B cell (primary cell): ENCODE measurements around the gene MYRIP. TPM values are rescaled to one million over a fixed set of nuclear protein-coding genes. Genes with fewer than 3 reads are reported as not detected.

ENCODE experiments used
- ATAC-seq: fragments of 200-7000 bp; cut with Tn5 transposase; one replicate; pipeline ENCODE4 v1.10.0; 2021; ENCODE audit warnings: low read depth, mild to moderate bottlenecking, moderate number of reproducible peaks, moderate library complexity
- CTCF ChIA-PET: fragments of 350-600 bp; sonication (Branson Sonifier 250); formaldehyde crosslinking; loops from one replicate; lab custom pipeline; 2021; ENCODE audit warnings: antibody characterized with exemption, inconsistent platforms; lab: Charles Lee
- POLR2A ChIA-PET: fragments of 350-600 bp; sonication (Branson Sonifier 250); formaldehyde crosslinking; loops from one replicate; lab custom pipeline; 2021; ENCODE audit warnings: antibody characterized with exemption; lab: Charles Lee
- DNase-seq: peaks from one replicate; pipeline ENCODE4 v3.0.0; 2013
- H2AFZ ChIP-seq: 2 replicates; pipeline ENCODE4 v1.6.1; 2012; ENCODE audit warnings: mild to moderate bottlenecking, low read depth, low read length; ENCODE audit not compliant: insufficient read depth, poor library complexity, severe bottlenecking
- H3K27ac ChIP-seq, 2 donors: 1 replicate in 1 of 2; 2 replicates in 1 of 2; pipeline ENCODE4 v1.5.1; 2012 to 2013; ENCODE audit warnings: low read length in 2 of 2, mild to moderate bottlenecking in 2 of 2, moderate library complexity in 1 of 2
- H3K27me3 ChIP-seq, 4 experiments: fragments of 200-600 bp in 1 of 4; sonication (generic) in 1 of 4; replicated peaks in 1 of 4; 1 replicate in 2 of 4; 2 replicates in 2 of 4; pipeline versions ENCODE4 v1.6.1 to v1.7.0; 2013 to 2016; ENCODE audit warnings: low read length in 3 of 4, mild to moderate bottlenecking in 2 of 4, mixed read lengths in 1 of 4, moderate library complexity in 1 of 4; ENCODE audit not compliant: insufficient read depth in 4 of 4, control insufficient read depth in 3 of 4; ENCODE audit errors: control extremely low read depth in 1 of 4
- H3K36me3 ChIP-seq, 2 experiments: replicated peaks in 1 of 2; 1 replicate in 1 of 2; 2 replicates in 1 of 2; pipeline versions ENCODE4 v1.6.1 to v1.7.1; 2013; ENCODE audit warnings: low read length in 1 of 2; ENCODE audit not compliant: insufficient read depth in 2 of 2, control insufficient read depth in 1 of 2; ENCODE audit errors: control extremely low read depth in 1 of 2, extremely low read depth in 1 of 2
- H3K4me1 ChIP-seq, 2 donors: fragments of 200-600 bp in 1 of 2; sonication (generic) in 1 of 2; 1 replicate in 1 of 2; 2 replicates in 1 of 2; pipeline versions ENCODE4 v1.5.1 to v1.6.1; 2013 to 2017; ENCODE audit warnings: low read length in 2 of 2; ENCODE audit not compliant: control insufficient read depth in 2 of 2, insufficient read depth in 2 of 2
- H3K4me2 ChIP-seq: replicated peaks from 2 replicates; pipeline ENCODE3; 2012; ENCODE audit warnings: mild to moderate bottlenecking, low read depth, low read length; ENCODE audit not compliant: poor library complexity, severe bottlenecking
- H3K4me3 ChIP-seq, 5 experiments: fragments of 200-600 bp in 1 of 5; sonication (generic) in 1 of 5; 1 replicate in 3 of 5; 2 replicates in 2 of 5; pipeline versions ENCODE4 v1.5.1 to v1.7.0; 2011 to 2016; ENCODE audit warnings: low read length in 4 of 5, mild to moderate bottlenecking in 4 of 5, low read depth in 2 of 5, control low read depth in 1 of 5, moderate library complexity in 1 of 5; ENCODE audit not compliant: insufficient read depth in 1 of 5; ENCODE audit errors: control extremely low read depth in 1 of 5, extremely low read depth in 1 of 5
- H3K79me2 ChIP-seq: fragments of 200-600 bp; sonication (generic); one replicate; pipeline ENCODE4 v1.6.0; 2016; ENCODE audit warnings: low read length; ENCODE audit not compliant: control insufficient read depth, insufficient read depth
- H3K9ac ChIP-seq: fragments of 200-600 bp; sonication (generic); 2 replicates; pipeline ENCODE4 v1.6.1; 2017; ENCODE audit warnings: mild to moderate bottlenecking, low read length, moderate library complexity
- H3K9me3 ChIP-seq, 3 donors: one replicate each; pipeline versions ENCODE4 v1.6.1 to v1.7.1; 2013; ENCODE audit warnings: low read length in 2 of 3; ENCODE audit not compliant: control insufficient read depth in 2 of 3, insufficient read depth in 1 of 3; ENCODE audit errors: control extremely low read depth in 1 of 3
- H4K20me1 ChIP-seq: 2 replicates; pipeline ENCODE4 v1.6.0; 2012; ENCODE audit warnings: mild to moderate bottlenecking, low read length; ENCODE audit not compliant: insufficient read depth, control insufficient read depth, poor library complexity, severe bottlenecking
- H3K27ac Mint-ChIP-seq: one replicate; pipeline ENCODE4 v1.8.0; 2021; ENCODE audit warnings: mixed read lengths
- H3K27me3 Mint-ChIP-seq: one replicate; pipeline ENCODE4 v1.8.0; 2021; ENCODE audit warnings: mixed read lengths
- H3K4me1 Mint-ChIP-seq: one replicate; pipeline ENCODE4 v1.8.0; 2021; ENCODE audit warnings: mixed read lengths
- H3K4me3 Mint-ChIP-seq: one replicate; pipeline ENCODE4 v1.8.0; 2021; ENCODE audit warnings: mixed read lengths
- H3K9me3 Mint-ChIP-seq: one replicate; pipeline ENCODE4 v1.8.0; 2022; ENCODE audit warnings: mixed read lengths; ENCODE audit not compliant: insufficient read depth
- EZH2 ChIP-seq: IDR thresholded peaks from 2 replicates; pipeline ENCODE4 v1.6.1; 2012; ENCODE audit warnings: borderline replicate concordance, low read depth, mild to moderate bottlenecking, moderate library complexity, low read length; ENCODE audit not compliant: insufficient read depth, poor library complexity, severe bottlenecking
- WGBS: methylation state at CpG from one replicate; pipeline ENCODE4 v1.1.5; 2013; ENCODE audit warnings: missing lambda C conversion rate; ENCODE audit not compliant: insufficient coverage; 5-methylcytosine and 5-hydroxymethylcytosine counted together
- intact Hi-C: fragments of 100-400 bp; cut with micrococcal nuclease; formaldehyde crosslinking; loops from one replicate; pipeline ENCODE4 v1.10.0; 2022
- polyA plus RNA-seq: library from polyadenylated mRNA; depleted of rRNA; stranded (reverse); fragments of >200 nt; gene quantifications from 2 replicates; pipeline ENCODE4 v1.2.3, GENCODE V29; 2012
- total RNA-seq, 2 donors: library from RNA; stranded (reverse); fragments of 120-200 nt in 1 of 2; gene quantifications; 1 replicate in 1 of 2; 2 replicates in 1 of 2; pipeline versions ENCODE4 v1.2.3 to v1.2.4, GENCODE V29; 2013 to 2022
- TF ChIP-seq, protein P1 (sequence below): fragments of 200-600 bp; IDR thresholded peaks from one replicate; pipeline ENCODE4 v1.8.0; 2022; ENCODE audit warnings: antibody characterized with exemption, mild to moderate bottlenecking

MYRIP gene
- total and polyA plus RNA-seq, 2 donors (not counting 1 experiment from before 2014, with no cell fraction given): 0.03 to 0.10 TPM

DNA sequence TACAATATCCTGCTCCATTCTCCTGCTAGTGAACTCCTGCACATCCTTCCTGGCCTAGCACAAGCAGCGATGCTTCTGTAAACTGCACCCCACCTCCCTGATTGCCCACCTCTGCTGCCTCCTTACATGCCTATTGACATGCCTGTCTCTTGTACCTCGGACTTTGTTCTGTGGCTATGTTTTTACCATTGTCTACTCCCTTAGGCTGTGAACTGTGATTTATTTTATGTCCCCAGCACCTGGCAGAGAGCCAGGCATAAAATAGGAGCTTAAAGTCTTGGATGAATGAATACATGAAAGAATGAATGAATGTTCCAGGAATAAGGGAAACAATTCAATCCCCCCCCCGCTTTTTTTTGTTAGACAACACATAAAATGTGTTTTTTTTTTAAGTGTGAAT lies 210.0 kb downstream of the MYRIP start:
- Histone ChIP-seq H3K9ac (no peak overlapping the region), H3K4me1 (no peaks in the 10 kb centered on the region), H4K20me1 (no peaks in the 10 kb centered on the region), H3K4me2 (no peak overlapping the region), H3K4me3 (no peak overlapping the region), H3K79me2 (no peaks in the 10 kb centered on the region), H3K36me3 (no peaks in the 10 kb centered on the region), H3K27me3 (no peaks in the 10 kb centered on the region), H3K27ac (no peak overlapping the region), H2AFZ (no peak overlapping the region), H3K9me3 (no peaks in the 10 kb centered on the region)
- POLR2A ChIA-PET: no interaction called here
- Mint-ChIP-seq H3K27ac (no peak overlapping the region), H3K4me1 (no peaks in the 10 kb centered on the region), H3K4me3 (no peak overlapping the region), H3K27me3 (peaks cover 15% of the 10 kb centered on the region), H3K9me3 (peaks cover 3% of the 10 kb centered on the region)
- CTCF ChIA-PET: no interaction called here
- DNase-seq (no peak), ATAC-seq (no peak)
- 100% methylated on average over 1 of the region's 3 CpGs for WGBS
- intact Hi-C loops: no loop called here
- TF ChIP-seq, protein P1, sequence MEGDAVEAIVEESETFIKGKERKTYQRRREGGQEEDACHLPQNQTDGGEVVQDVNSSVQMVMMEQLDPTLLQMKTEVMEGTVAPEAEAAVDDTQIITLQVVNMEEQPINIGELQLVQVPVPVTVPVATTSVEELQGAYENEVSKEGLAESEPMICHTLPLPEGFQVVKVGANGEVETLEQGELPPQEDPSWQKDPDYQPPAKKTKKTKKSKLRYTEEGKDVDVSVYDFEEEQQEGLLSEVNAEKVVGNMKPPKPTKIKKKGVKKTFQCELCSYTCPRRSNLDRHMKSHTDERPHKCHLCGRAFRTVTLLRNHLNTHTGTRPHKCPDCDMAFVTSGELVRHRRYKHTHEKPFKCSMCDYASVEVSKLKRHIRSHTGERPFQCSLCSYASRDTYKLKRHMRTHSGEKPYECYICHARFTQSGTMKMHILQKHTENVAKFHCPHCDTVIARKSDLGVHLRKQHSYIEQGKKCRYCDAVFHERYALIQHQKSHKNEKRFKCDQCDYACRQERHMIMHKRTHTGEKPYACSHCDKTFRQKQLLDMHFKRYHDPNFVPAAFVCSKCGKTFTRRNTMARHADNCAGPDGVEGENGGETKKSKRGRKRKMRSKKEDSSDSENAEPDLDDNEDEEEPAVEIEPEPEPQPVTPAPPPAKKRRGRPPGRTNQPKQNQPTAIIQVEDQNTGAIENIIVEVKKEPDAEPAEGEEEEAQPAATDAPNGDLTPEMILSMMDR: no peak
- no peak for TF ChIP-seq EZH2

DNA sequence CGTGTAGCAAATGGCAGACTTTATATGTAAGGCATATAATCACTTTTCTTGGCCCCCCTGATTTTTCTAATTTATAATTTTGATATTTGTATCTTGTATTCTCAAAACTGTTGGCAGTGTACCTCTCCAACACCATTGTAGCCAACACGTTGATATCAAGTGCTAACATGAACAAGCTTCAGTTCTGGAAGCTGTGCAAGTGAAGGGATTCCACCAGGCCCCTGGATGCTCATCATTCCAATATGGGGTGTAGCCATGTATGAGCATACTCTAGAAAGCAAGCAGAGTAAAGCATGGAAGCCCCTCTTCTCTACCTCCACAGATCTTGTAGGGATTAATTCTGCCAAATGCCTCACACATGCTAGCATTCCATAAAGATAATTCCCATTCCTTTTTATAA lies 211.3 kb downstream of the MYRIP start:
- Mint-ChIP-seq H3K27me3 (peaks cover 15% of the 10 kb centered on the region), H3K27ac (no peak overlapping the region), H3K4me3 (no peak overlapping the region), H3K9me3 (peaks cover 5% of the 10 kb centered on the region), H3K4me1 (no peaks in the 10 kb centered on the region)
- no peak for ATAC-seq
- no peak overlapping the region for H3K4me2 ChIP-seq
- H3K36me3 ChIP-seq: no peaks in the 10 kb centered on the region
- no peaks in the 10 kb centered on the region for H3K27me3 ChIP-seq
- H3K4me1 ChIP-seq: no peaks in the 10 kb centered on the region
- no peaks in the 10 kb centered on the region for H3K79me2 ChIP-seq
- no peak for DNase-seq
- no peak overlapping the region for H3K27ac ChIP-seq
- peaks cover 0 to 4% (median 0%) of the 10 kb centered on the region in 3 donors for H3K9me3 ChIP-seq
- no CpG with 5 or more reads among the region's 2 CpGs for WGBS
- intact Hi-C loops: no loop called here
- TF ChIP-seq, protein P1: no peak
- TF ChIP-seq EZH2: no peak
- POLR2A ChIA-PET: no interaction called here
- H2AFZ ChIP-seq: no peak overlapping the region
- no peaks in the 10 kb centered on the region for H4K20me1 ChIP-seq
- CTCF ChIA-PET: no interaction called here
- no peak overlapping the region for H3K9ac ChIP-seq
- no peak overlapping the region for H3K4me3 ChIP-seq
